ENCODE data around the gene SRP9.

DNA sequence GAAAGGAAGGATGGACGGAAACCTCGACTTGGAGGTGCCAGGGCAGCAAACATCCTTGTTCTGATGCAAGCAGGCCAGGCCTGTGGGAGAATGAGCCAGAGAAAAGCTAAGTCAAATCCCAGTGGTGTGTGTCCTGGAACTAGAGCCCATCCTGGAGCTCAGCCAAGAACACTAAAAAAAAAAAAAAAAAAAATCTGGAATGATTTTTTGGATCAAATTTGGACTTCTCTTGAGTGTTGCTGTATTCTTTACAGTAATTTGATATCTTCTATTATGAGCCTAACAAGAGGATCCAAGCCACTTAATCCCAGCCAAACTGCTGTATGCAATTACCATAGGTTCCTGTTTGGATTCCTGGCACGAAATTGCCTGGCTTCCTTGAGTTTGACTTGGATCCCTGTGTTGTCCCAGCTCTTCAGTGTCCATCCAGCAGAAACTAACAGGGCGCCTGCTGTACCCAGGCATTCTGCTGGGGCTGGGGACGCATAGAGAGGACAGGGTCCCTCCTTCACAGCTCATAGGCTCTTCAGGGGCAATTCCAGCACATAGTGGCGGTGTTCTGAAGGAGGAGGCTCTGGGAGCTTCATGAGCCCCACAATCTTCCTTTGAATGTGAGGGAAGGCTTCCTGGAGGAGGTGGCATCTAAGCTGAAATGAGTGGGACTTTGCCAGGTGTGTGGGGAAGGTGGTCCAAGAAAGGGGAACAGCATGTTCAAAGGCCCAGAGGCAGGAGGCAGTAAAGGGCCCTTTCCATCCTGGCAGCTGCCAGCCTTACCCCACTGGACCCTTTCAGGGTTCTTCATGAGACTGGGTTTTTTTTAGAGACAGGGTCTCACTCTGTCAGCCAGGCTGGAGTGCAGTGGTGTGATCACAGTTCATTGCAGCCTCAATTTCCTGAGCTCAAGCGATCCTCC is 57.0 kb downstream of the SRP9 start:
- TF ChIP-seq, protein P1, sequence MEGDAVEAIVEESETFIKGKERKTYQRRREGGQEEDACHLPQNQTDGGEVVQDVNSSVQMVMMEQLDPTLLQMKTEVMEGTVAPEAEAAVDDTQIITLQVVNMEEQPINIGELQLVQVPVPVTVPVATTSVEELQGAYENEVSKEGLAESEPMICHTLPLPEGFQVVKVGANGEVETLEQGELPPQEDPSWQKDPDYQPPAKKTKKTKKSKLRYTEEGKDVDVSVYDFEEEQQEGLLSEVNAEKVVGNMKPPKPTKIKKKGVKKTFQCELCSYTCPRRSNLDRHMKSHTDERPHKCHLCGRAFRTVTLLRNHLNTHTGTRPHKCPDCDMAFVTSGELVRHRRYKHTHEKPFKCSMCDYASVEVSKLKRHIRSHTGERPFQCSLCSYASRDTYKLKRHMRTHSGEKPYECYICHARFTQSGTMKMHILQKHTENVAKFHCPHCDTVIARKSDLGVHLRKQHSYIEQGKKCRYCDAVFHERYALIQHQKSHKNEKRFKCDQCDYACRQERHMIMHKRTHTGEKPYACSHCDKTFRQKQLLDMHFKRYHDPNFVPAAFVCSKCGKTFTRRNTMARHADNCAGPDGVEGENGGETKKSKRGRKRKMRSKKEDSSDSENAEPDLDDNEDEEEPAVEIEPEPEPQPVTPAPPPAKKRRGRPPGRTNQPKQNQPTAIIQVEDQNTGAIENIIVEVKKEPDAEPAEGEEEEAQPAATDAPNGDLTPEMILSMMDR (IDR thresholded peaks at IDR 0.05; ENCODE audit: poor library complexity), result no peak
- TF ChIP-seq EZH2phosphoT487 (IDR thresholded peaks at IDR 0.05; ENCODE audit: low read depth, severe bottlenecking, unreplicated experiment), result no peak
